Type B pancreatic cell (in vitro differentiated cells): Measurements from ENCODE around the gene PHYHIPL. TPM values are rescaled to one million over a fixed set of nuclear protein-coding genes. Genes with fewer than 3 reads are reported as not detected.

ENCODE experiments used
- DNase-seq: peaks from one replicate; pipeline ENCODE4 v3.0.0; 2021; ENCODE audit warnings: mixed read lengths; ENCODE audit not compliant: unreplicated experiment; ENCODE audit errors: extremely low spot score
- H3K27ac Mint-ChIP-seq: 2 replicates; pipeline ENCODE4 v1.8.0; 2021; ENCODE audit warnings: mild to moderate bottlenecking, mixed read lengths
- H3K27me3 Mint-ChIP-seq: 2 replicates; pipeline ENCODE4 v1.8.0; 2021; ENCODE audit warnings: mixed read lengths
- H3K36me3 Mint-ChIP-seq: 2 replicates; pipeline ENCODE4 v1.8.0; 2021; ENCODE audit warnings: mixed read lengths
- H3K4me1 Mint-ChIP-seq: one replicate; pipeline ENCODE4 v1.8.0; 2021; ENCODE audit warnings: mixed read lengths; ENCODE audit not compliant: unreplicated experiment
- H3K4me3 Mint-ChIP-seq: 2 replicates; pipeline ENCODE4 v1.8.0; 2021; ENCODE audit warnings: mild to moderate bottlenecking, mixed read lengths
- H3K9me3 Mint-ChIP-seq: 2 replicates; pipeline ENCODE4 v1.8.0; 2021; ENCODE audit warnings: mixed read lengths
- CTCF ChIP-seq: fragments of 200-600 bp; sonication (generic); conservative IDR thresholded peaks from 2 replicates; pipeline ENCODE4 v1.5.0; 2021; ENCODE audit warnings: antibody characterized with exemption, mild to moderate bottlenecking
- total RNA-seq: library from RNA; stranded (reverse); gene quantifications from 2 replicates; pipeline ENCODE4 v1.2.1, GENCODE V29; 2021; ENCODE audit warnings: low replicate concordance

PHYHIPL gene
- total RNA-seq, 1 donor from 2014 or later: 14.3 TPM

GRCh38 chr10:59290448-59290847, 114.0 kb downstream of the PHYHIPL start:
- Mint-ChIP-seq H3K4me1 (no peaks in the 10 kb centered on the region), H3K9me3 (no peaks in the 10 kb centered on the region), H3K27me3 (no peaks in the 10 kb centered on the region), H3K27ac (no peak overlapping the region), H3K4me3 (no peak overlapping the region), H3K36me3 (peaks cover 4% of the 10 kb centered on the region)
- no peak for TF ChIP-seq CTCF
- DNase-seq: no peak

Other genes starting within 250 kb of the PHYHIPL start
- gene FAM13C, start 185.9 kb downstream of the PHYHIPL start, total RNA-seq: 5.6 and 10.1 TPM in 2 replicates